ENCODE data around the gene TADA2B. TPM values are rescaled to one million over a fixed set of nuclear protein-coding genes. Genes with fewer than 3 reads are reported as not detected.

Gene TADA2B
- total and polyA plus RNA-seq, 4 donors: 10.7 to 22.9 (median 17.6) TPM

DNA sequence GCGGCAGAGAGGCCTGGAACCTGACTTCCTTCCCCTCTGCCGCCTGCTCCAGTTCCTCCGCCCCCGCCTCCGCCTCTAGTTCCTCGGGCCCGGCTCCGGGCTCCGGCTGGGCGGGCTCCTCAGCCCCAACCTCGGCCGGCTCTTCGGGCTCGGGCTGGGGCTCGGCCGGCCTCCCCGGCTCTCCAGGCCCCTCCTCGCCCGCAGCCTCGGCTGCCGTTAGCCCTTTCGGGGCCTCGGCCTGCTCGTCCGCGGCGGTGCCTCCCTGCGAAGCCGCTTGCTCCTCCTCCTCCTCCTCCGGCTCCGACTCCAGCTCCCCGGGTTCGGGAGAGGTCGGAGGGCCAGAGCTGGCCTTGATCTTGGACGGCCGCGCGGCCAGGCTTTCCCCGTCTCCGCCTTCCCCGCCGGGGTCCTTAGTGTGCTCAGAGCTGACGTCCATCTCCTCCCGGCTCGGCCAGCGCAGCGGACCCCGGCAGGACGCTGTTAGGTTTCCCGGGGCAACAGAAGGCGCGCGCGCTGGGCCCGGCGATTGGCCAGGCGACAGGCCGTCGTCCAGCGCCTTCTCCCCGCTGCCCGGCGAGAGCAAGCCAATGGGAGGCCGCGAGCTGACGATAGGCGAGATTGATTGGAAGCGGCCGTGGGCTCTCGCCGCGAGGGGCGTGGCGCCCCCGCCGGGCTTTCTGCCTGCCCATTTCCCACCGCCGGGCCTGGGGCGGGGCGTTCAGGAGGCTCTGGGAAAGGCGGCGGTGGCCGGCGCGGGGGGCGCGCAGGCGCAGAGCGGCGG is 479 bp upstream of the TADA2B start:
- WGBS, 2 donors: 0 to 1% methylated on average over 80 to 90 of the region's 90 CpGs
- peak; percentile 95 for ATAC-seq (ENCODE audit: insufficient read depth, low FRiP score)
- H3K9me3 ChIP-seq (ENCODE audit: control insufficient read depth in 4 of 4, insufficient read depth in 3 of 4, low read length in 3 of 4): no peaks in the 10 kb centered on the region
- no peak overlapping the region for H3K9ac ChIP-seq (ENCODE audit: insufficient read depth in 1 of 2, low read length in 2 of 2)
- TF ChIP-seq, protein P1, sequence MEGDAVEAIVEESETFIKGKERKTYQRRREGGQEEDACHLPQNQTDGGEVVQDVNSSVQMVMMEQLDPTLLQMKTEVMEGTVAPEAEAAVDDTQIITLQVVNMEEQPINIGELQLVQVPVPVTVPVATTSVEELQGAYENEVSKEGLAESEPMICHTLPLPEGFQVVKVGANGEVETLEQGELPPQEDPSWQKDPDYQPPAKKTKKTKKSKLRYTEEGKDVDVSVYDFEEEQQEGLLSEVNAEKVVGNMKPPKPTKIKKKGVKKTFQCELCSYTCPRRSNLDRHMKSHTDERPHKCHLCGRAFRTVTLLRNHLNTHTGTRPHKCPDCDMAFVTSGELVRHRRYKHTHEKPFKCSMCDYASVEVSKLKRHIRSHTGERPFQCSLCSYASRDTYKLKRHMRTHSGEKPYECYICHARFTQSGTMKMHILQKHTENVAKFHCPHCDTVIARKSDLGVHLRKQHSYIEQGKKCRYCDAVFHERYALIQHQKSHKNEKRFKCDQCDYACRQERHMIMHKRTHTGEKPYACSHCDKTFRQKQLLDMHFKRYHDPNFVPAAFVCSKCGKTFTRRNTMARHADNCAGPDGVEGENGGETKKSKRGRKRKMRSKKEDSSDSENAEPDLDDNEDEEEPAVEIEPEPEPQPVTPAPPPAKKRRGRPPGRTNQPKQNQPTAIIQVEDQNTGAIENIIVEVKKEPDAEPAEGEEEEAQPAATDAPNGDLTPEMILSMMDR (IDR thresholded peaks at IDR 0.05; ENCODE audit: control extremely low read depth, extremely low read depth): no peak
- H3K36me3 ChIP-seq (ENCODE audit: control insufficient read depth in 4 of 4, insufficient read depth in 4 of 4, low read length in 4 of 4): peaks cover 0 to 2% (median 0%) of the 10 kb centered on the region in 4 donors
- peak overlapping the region; percentile 64 for H3K4me3 ChIP-seq
- H3K27ac ChIP-seq (ENCODE audit: low read depth in 1 of 2, low read length in 1 of 2): peak overlapping the region; percentile 75 to 82
- DNase-seq: peak; percentile 99
- H3K4me1 ChIP-seq (ENCODE audit: control insufficient read depth in 5 of 5, insufficient read depth in 5 of 5, low read length in 5 of 5): peaks cover 7 to 31% (median 16%) of the 10 kb centered on the region in 5 donors
- H3K27me3 ChIP-seq (ENCODE audit: control insufficient read depth in 3 of 3, insufficient read depth in 3 of 3, low read length in 2 of 3): no peaks in the 10 kb centered on the region

DNA sequence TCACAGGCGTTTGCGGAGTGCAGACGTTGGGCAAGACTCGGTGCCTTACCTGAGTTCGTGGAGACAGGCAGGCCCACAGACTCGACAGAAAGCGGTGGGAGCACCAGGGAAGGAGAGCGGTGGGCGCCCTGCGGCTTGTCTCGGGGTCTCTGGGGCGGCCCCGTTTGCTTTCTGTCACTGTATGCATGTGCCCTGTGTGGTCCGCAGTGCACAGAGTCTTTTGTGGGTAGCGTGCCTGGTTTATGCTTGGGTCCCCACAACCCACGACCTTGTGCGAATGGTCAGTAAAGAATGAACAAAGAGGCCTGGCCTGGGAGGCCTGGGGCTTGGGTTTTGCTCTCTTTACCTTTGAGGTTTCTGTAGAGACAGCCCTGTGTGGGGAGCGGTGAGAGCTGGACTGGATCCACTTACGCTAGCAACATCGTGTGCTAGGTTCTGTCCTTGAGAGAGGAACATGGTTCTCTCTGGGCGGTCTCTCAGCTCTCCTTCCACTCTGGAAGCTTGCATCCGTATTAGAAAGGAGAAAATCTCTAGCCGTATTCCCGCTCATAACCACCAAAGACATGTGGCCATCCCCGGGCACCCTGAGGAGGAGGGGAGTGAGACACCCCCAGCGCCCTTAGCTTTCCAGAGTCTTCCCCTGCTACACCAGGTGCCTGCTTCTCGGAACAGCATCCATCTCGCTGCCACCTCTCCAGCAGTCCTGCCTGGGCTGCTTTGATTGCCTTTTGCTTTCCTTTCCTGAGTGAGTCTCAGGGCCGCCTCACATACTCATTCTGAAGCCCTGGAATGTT is 1.2 kb downstream of the TADA2B start:
- 21 to 28% methylated on average over 29 of the region's 29 CpGs for WGBS, 2 donors
- peak overlapping the region; percentile 88 for H3K4me3 ChIP-seq
- ATAC-seq (ENCODE audit: insufficient read depth, low FRiP score): no peak
- peak overlapping the region in 1 of 2 donors; percentile 69 for H3K9ac ChIP-seq (ENCODE audit: insufficient read depth in 1 of 2, low read length in 2 of 2)
- no peaks in the 10 kb centered on the region for H3K9me3 ChIP-seq (ENCODE audit: control insufficient read depth in 4 of 4, insufficient read depth in 3 of 4, low read length in 3 of 4)
- TF ChIP-seq, protein P1 (IDR thresholded peaks at IDR 0.05; ENCODE audit: control extremely low read depth, extremely low read depth): no peak
- peaks cover 0 to 2% (median 0%) of the 10 kb centered on the region in 4 donors for H3K36me3 ChIP-seq (ENCODE audit: control insufficient read depth in 4 of 4, insufficient read depth in 4 of 4, low read length in 4 of 4)
- H3K27me3 ChIP-seq (ENCODE audit: control insufficient read depth in 3 of 3, insufficient read depth in 3 of 3, low read length in 2 of 3): no peaks in the 10 kb centered on the region
- peaks cover 7 to 34% (median 16%) of the 10 kb centered on the region in 5 donors for H3K4me1 ChIP-seq (ENCODE audit: control insufficient read depth in 5 of 5, insufficient read depth in 5 of 5, low read length in 5 of 5)
- no peak for DNase-seq
- peak overlapping the region; percentile 92 to 97 for H3K27ac ChIP-seq (ENCODE audit: low read depth in 1 of 2, low read length in 1 of 2)

DNA sequence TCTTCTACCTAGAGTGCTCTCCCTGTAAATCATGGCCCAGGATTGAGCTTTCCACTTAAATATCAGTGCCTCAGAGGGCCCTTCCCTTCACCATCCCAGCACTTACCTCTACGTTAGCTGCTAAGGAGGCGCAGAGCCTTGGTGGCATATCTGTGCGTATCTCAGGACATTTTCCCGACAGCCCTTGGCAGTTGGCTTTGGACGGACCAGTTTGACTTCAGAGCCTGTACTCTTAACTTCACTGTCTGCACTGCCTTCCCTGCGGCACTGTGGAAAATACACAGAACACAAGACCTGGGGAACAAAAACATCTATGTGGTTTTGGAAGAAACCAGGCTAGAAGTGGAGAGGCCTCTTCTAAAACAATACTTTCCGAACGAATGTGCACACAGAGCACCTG is 2.4 kb downstream of the TADA2B start:
- DNase-seq (no peak), ATAC-seq (ENCODE audit: insufficient read depth, low FRiP score) (no peak)
- Histone ChIP-seq H3K9ac (ENCODE audit: insufficient read depth in 1 of 2, low read length in 2 of 2) (no peak overlapping the region), H3K27me3 (ENCODE audit: control insufficient read depth in 3 of 3, insufficient read depth in 3 of 3, low read length in 2 of 3) (no peaks in the 10 kb centered on the region), H3K4me3 (no peak overlapping the region), H3K4me1 (ENCODE audit: control insufficient read depth in 5 of 5, insufficient read depth in 5 of 5, low read length in 5 of 5) (peaks cover 7 to 39% (median 16%) of the 10 kb centered on the region in 5 donors), H3K36me3 (ENCODE audit: control insufficient read depth in 4 of 4, insufficient read depth in 4 of 4, low read length in 4 of 4) (peaks cover 0 to 3% (median 0%) of the 10 kb centered on the region in 4 donors), H3K27ac (ENCODE audit: low read depth in 1 of 2, low read length in 1 of 2) (no peak overlapping the region), H3K9me3 (ENCODE audit: control insufficient read depth in 4 of 4, insufficient read depth in 3 of 4, low read length in 3 of 4) (no peaks in the 10 kb centered on the region)
- TF ChIP-seq, protein P1 (IDR thresholded peaks at IDR 0.05; ENCODE audit: control extremely low read depth, extremely low read depth): no peak
- 80 to 94% methylated on average over 8 of the region's 8 CpGs for WGBS, 2 donors
